Kidney tubule cell (primary cell): Measurements from ENCODE around the gene ERGIC3.
"Not testable (repeated sequence)": the region's sequence is repeated elsewhere in the genome, so short reads cannot be mapped to it uniquely, and the experiment has no call there.

ENCODE experiments used
- DNase-seq: peaks from one replicate; pipeline ENCODE4 v3.0.0-alpha.2; 2018; ENCODE audit warnings: low spot score

ERGIC3 gene

DNA sequence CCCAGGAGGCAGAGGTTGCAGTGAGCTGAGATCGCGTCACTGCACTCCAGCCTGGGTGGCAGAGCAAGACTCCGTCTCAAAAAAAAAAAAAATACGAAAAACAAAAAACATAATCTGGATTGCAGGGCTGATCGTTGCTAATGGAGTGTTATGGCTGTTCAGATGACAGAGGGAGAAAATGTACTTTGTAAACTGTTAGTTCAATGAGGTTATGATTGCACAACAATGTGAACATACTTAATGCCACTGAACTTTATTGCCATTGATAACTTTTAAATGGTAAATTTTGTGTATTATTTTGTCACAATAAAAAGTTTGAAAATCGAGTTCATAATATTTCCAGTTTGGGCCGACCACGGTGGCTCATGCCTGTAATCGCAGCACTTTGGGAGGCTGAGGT lies 22.9 kb upstream of the ERGIC3 start:
- DNase-seq: no peak

DNA sequence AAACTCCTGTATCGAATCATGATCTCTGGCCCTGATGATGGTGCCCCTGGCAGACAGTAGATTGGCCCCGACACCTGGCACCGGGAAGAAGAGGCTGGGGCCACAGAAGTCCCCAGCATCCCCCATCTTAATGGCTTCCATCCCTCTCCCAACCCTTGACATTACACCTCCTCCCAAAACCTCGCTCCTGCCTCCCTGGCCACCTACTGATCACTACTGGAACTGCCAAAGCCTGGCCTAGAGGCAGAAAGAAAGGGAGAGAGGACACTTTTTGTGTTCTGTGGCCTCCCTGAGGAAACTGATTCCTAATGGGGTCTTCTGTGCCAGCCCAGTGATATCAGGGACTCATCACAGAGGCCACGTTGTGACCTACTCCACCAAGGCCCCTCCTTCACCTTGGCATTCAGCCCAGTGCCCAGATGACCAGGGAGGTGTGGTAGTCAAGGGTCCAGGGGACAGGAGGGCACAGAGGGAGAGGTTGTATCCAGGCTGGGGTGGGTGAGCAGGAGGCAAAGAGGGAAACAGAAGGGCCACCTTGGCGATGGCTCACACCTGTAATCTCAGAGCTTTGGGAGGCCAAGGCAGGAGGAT lies 18.5 kb upstream of the ERGIC3 start:
- DNase-seq: no peak

DNA sequence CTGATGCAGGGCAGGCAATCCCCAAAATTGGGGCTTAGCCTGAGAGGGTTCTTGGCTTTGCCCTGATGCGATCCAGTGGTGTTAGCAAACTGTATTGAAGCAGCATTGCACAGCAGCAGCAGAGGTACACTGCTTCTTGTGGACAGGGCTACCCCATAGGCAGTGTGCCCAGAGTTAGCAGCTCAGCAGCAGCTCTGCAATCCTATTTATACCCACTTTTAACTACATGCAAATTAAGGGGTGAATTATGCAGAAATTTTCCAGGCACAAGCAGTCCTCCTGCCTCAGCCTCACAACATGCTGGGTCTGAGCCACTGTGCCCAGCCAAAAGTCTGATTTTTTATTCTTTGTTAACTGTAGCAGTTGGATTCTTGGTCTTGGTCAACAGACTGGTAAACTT lies 16.2 kb upstream of the ERGIC3 start:
- DNase-seq: no peak

DNA sequence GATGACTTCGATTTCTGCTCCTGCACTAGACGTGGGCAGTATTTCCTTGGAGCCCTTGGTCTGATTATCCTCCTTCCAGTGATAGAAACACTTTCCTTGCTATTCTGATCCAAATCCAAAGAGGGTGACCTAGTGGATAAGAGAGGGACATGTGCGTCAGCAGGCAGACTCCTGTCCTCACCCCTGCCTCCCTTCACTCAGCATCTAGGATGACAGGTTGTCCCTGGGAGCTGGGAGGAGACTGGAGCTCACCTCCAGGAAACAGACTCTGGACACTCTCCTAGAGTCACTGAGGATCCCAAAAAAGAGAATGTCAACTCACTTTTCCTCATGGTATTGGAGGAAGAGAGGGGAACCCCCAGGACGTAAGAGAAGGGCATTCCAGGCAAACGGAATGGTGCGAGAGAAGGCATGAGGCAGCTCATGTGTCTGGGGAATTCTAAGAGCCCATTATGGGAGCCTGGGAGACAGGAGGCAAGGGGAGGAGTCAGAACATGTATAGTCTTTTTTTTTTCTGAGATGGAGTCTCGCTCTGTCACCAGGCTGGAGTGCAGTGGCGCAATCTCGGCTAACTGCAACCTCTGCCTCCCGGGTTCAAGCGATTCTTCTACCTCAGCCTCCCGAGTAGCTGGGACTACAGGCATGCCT lies 14.6 kb upstream of the ERGIC3 start:
- DNase-seq: no peak

DNA sequence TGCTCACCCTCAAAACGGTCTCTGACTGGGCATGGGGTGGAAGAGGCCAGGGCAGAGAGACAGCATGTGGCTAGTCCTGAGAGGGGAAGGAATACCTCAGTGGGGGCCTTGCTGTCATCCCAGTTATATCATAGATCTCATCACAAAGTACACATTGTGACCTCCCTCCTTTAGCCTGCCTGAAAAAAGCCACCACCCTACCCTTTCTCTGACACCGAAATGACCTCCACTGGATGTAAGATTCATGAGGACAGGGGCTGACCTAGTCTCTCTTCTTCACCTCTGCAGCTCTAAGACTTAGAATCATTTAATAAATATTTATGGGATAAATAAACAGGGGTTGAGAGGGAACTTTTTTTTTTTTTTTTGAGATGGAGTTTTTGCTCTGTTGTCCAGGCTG lies 12.3 kb upstream of the ERGIC3 start, which contains the start of gene C20orf173:
Gene C20orf173, minus strand, starts transcription at position 101 of the 400 bp plus-strand sequence. CDS start 279 bp downstream, outside the sequence.
- no peak for DNase-seq

DNA sequence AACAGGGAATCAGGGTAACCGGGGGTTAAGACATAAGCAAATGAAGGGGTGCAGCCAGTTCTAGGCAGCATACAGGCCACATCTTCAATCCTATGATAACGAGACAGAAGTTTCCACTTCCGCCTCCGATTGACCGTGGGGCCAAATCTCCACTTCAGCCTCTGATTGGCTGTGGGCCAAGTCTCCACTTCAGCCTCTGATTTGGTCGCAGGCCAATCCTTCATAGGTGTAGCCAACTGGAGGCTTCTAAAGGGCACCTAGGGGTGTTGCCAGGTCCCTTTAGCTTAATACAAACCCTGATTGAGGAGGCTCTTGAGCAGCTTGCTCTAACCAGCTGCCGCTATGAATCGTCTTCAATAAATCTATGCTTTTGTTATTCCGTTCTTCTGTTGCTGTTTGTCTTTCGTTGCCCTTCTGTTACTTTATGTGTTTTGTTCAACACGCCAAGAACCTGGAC lies 2.1 kb upstream of the ERGIC3 start:
- peak; percentile 41 for DNase-seq

DNA sequence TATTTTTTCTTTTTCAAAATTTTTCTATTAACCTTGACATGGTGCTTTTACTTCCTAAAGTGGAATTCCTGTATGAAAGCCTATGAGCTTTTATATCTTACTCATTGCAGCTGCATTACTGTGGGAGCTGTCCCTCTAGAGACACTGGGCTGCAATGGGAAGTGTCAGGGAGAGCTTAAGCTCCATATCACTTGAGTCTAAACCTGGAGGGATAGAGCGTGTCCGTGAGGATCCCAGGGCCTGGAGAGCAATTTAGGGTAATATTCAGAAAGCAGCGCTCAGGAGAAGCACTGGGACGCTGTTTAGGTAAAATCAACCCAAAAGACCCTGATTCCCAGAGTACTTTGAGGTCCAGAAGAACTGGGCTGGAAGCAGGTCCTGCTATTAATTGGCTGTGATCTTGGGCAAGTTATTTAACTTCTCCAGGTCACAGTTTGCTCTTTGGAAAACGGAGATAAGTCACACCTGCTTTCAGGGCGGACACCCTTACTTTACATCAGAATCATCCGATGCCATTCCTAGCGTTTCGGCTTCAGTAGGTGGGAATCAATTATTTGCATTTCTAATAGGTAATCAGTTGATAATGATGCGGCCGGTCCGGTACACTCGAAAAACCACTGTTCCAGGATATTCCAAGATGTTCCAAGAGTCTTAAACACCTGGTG lies 628 bp upstream of the ERGIC3 start:
- no peak for DNase-seq

DNA sequence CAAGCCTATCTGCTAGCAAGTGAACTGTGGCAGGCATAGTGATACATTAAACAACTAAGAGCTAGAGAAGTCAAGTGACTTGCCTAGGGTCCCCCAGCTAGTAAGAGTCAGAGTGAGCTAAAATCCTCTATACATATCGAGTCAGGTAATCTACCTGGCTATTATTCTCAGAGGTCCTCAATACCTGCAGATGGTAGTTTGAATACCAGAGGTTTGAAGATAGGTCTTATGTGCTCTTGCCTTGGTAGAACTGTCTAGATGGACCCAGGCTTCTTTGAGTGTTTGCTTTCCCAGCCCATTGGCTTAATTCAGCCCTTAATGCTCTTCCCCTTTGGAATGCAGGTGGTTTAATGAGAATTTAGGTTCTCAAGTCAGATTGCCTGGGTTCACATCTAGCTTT lies 1.1 kb downstream of the ERGIC3 start:
- no peak for DNase-seq

DNA sequence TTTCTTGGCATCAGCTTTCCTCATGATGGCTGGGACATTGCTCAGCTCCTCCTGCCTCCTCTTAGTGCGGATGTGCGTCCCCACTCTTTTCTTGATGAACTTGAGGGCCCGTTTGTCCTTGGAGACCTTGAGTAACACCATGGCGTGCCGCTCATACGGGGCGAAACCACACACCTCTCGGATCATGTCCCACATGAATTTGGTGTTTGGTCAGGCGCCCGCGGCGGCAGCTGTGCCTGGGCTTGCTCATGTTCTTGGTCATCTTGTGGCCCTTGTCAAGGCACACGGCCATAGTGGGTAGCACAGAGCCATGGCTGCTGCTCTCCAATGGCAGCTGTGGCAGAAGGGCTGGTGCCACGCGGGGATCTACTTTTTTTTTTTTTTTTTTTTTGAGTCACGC lies 2.6 kb downstream of the ERGIC3 start:
- DNase-seq: no peak

DNA sequence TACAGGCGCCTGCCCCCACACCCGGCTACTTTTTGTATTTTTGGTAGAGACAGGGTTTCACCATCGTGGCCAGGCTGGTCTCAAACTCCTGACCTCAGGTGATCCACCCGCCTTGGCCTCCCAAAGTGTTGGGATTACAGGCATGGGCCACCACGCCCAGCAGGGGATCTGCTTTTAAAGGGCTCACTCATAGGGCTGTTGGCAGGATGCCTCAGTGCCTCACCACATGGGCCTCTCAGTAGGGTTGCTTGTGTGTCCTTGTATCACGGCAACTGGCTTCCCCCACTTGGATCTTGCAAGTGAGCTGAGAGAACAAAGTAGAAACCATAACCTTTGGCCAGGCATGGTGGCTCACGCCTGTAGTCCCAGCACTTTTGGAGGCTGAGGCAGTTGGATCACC lies 3.1 kb downstream of the ERGIC3 start:
- peak; percentile 81 for DNase-seq

DNA sequence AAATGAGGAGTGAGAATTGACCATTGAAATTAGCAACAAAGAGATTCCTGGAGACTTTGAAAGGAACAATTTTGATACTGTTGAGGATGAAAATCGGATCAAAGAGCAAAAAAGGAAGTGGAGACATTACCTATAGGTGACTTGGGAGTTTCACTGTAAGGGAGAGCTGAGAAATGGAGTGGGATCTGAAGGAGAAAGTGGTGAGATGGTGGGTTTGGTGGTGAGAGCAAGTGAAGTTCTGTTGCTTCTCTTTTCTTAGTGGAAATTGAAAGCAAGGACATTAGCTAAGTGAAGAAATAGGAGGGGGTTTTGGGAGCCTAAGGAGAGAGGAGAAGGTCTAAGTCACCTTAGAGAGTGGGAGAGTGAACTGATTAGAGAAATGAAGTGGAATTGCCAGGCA lies 4.2 kb downstream of the ERGIC3 start:
- no peak for DNase-seq

DNA sequence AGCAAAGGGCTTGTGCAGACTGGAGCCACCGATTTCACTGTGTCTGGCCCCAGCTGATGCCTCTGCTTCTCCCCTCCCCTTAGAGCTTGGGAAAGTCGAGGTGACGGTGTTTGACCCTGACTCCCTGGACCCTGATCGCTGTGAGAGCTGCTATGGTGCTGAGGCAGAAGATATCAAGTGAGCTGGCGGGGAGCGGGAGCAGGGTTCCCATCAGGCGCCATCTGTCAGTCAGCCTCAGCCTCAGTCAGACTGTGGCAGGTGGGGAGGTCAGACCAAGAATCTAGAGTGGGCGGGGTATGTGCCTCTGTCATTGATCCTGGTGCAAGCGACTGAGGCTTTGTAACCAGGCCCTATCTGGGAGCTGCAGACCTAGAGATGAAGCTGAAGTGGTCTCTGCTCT lies 5.5 kb downstream of the ERGIC3 start:
- no peak for DNase-seq

DNA sequence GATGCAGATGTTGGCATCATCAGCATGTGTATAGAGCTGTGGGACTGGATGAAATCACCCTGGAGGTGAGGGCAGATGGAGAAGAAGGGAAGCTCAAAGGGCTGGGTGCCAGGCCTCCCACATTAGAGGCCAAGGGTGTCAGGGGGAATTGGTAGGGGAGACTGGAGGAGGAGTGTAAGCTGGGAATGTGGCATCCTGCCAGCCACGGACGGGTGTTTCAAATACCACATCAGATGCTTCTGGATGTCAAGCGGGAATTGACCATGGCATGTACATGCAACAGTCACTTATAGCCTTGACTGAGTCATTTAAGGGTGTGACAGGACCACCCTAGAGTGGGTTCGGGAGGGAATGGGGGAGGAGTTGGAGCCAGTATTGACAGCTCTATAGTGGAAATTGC lies 9.6 kb downstream of the ERGIC3 start:
- no peak for DNase-seq

DNA sequence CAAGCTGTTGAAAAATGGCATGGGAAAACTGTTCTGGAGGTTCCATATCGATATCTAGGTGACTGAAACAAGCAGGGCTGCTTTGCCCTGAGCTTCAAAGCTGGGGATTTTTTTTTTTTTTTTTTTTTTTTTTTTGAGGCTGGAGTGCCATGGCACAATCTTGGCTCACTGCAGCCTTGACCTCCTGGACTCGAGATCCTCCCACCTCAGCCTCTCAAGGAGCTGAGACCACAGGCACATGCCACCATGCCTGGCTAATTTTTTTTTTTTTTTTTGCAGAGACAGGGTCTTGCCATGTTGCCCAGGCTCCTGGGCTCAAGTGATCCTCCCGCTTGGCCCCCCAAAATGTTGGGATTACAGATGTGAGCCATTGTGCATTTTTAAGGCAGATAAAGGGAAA lies 11.0 kb downstream of the ERGIC3 start:
- no peak for DNase-seq

DNA sequence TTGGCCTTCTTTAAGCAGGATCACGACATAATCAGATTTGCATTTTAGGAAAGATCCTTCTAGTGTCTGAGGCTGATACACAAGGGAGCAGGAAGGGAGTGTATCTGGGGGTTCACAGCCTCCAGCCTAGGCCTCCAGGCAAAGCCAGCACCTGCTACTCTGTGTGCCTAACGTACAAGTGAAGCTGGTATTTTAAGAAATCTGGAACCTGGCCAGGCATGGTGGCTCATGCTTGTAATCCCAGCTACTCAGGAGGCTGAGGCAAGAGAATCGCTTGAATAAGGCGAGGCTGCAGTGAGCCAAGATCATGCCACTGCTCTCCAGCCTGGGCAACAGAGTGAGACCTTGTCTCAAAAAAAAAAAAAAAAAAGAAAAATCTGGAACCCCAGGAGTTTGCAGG lies 13.6 kb downstream of the ERGIC3 start:
- not testable (repeated sequence) for DNase-seq

DNA sequence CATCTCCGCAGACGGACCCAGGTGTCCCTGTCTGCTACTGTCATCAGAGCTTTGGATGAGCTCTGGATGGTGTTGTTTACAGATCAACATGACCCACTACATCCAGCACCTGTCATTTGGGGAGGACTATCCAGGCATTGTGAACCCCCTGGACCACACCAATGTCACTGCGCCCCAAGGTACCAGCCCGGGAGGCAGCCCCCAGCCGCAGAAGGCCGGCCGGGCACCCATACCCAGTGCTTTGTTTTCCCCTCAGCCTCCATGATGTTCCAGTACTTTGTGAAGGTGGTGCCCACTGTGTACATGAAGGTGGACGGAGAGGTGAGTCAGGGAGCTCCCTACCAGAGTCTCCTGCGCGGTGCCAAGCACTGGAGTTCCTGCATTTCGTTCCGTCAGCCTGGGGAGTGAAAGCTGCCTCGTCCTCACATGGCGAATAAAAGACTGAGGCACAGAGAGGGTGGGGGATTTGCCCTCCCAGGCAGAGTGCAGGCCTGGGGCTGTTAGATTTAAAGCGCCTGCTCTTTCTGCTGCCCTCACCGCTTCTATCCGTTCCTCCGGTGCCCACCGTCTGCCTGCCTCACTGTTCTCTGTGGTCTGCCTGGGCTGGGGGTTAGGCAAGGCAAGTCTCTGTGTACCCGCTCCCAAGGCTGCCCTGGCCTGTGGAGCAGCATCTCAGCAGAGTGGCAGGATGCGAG lies 14.2 kb downstream of the ERGIC3 start:
- DNase-seq: no peak

DNA sequence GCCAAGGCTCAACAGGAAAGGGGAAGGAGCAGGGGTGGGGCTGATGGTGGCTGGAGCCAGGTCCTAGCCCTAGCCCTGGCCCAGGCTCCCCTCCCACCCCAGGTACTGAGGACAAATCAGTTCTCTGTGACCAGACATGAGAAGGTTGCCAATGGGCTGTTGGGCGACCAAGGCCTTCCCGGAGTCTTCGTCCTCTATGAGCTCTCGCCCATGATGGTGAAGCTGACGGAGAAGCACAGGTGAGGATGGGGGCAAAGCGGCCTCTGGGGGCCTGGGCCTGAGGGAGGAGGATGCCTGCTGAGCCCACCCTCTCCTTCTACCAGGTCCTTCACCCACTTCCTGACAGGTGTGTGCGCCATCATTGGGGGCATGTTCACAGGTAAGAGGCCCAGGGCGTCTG lies 15.0 kb downstream of the ERGIC3 start:
- DNase-seq: no peak

DNA sequence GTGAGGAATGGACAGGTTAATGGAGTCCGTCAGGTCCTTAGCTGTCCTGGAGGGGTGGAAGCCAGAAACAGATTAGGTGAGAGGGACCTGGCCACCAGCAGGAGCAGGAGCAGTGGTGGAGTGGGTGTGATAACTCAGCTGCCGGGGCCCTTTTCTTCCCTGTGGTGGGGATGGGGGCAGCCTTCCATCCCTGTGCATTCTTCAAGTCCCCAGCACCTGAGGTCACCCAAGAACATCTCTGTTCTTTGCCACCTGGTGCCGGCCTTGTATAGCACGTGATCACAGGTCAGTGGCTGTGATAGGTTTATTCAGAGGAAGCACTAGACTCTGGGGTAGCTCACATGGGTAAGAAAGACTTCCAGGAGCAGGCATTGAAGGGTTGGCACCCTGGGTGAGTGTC lies 16.6 kb downstream of the ERGIC3 start:
- DNase-seq: no peak

DNA sequence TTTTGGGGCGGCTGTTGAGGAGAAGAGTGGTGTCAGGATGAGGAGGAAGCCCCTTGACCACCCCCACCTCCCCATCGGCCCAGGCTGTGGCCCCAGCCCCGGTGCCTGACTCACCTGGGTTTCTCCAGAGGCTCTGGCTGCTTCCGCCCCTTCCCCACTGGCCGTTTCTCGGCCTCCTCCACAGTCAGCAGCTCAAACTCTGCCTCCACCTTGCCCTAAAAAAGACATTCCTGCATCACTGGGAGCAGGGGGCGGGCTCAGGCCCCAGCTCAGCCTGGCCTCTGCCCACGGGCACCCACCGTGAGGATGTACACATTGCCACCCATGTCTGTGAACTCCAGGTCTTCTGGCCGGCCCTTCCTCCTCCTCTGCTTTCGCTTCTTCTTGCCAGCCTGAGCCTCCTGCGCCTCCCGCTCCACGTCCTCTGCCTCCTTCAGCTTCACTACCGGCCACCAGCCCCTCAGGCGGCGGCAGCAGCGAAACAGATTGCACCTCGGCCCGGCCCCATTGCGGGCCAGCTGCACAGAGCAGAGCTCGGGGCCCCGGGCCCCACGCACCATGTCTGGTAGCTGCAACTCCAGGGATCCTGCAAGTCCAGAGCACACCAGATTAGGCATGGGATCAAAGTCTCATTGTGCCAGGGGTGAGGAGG lies 17.3 kb downstream of the ERGIC3 start:
- no peak for DNase-seq

DNA sequence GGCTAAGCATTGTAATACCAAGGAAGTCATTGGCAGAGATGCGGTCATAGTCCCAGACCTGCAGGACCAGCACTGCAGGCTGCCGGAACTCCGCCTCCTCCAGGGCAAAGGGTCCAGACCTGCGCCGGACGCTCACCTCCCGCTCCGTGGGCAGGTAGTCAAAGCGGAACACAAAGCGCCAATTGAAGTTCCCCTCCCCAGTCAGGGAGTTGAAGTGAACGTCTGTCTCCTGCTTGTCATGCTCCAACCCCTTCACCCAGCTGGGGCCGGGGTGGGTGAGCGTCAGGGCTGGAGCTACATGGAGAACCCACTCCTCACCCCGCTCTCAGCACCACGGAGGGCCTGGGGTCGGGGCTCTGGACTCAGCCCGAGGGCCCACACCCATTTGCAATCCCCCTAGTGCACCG lies 18.2 kb downstream of the ERGIC3 start:
- DNase-seq: no peak

DNA sequence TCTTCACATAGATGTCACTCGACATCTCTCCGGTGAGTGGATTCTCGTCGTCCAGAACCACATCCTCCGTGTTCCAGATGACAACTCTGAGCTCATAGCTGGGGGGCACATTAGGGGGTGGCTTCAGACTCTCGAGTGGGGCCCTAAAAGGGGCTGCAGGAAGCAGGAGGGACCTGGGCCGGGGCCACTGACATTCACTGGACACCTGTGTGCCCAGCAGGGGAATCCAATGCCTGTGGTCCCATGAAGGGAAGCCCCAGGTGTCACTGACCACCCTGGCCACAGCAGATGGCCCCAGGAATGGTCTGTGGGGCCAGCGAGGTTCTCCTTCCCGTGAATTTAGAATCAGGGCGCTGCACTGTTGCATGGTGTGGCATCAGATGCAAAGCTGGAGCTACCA lies 18.7 kb downstream of the ERGIC3 start:
- DNase-seq: no peak

DNA sequence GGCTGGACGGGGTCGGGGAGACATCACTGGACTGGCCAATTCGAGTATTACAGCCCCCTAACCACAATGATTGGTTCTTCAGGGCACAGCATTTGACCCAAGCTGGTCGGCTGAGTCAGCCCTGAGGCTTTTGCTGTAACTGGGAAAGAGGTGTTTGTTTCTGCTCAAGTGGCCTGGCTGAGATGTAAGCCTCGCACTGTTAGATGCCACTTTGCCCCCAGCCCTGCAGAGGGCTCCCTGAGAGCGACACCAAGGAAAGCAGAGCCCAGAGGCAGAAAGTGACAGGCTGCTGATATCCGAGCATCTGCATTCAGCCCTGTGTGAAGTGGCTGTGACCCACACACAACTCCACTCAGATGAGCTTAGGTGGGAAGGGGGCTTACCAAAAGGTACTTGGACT lies 19.4 kb downstream of the ERGIC3 start:
- peak; percentile 78 for DNase-seq
